HG02759 (cell line): Measurements from ENCODE around the gene LTB.
"Not testable (repeated sequence)": the region's sequence is repeated elsewhere in the genome, so short reads cannot be mapped to it uniquely, and the experiment has no call there.

Experiments
- ATAC-seq: cut with Tn5 transposase; IDR thresholded peaks from one replicate; pipeline ENCODE4 v1.9.1; 2021; ENCODE audit warnings: mild to moderate bottlenecking, moderate library complexity; ENCODE audit not compliant: unreplicated experiment

The LTB gene

GRCh38 chr6:31609519-31610406 is 27.5 kb upstream of the LTB start:
- ATAC-seq: no peak

GRCh38 chr6:31607317-31607716 is 25.1 kb upstream of the LTB start:
- no peak for ATAC-seq

- ATAC-seq: no peak
Measured at GRCh38 chr6:31597006-31597405, 14.8 kb upstream of the LTB start.

- ATAC-seq: no peak
Measured at GRCh38 chr6:31592396-31592771, 10.2 kb upstream of the LTB start.

DNA sequence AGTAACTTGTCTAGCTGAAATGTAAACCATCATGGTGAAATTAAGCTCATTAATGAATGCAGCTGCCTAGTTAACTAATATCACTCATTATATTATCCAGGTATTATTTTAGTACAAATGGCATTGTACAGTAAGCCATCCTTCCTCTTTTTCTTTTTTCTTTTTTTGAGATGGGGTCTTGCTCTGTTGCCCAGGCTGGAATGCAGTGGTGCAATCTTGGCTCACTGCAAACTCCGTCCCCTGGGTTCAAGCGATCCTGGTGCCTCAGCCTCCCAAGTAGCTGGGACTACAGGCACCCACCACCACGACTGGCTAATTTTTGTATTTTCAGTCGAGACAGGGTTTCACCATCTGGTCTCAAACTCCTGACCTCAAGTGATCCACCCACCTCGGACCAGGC is 8.5 kb upstream of the LTB start:
- ATAC-seq: not testable (repeated sequence)

DNA sequence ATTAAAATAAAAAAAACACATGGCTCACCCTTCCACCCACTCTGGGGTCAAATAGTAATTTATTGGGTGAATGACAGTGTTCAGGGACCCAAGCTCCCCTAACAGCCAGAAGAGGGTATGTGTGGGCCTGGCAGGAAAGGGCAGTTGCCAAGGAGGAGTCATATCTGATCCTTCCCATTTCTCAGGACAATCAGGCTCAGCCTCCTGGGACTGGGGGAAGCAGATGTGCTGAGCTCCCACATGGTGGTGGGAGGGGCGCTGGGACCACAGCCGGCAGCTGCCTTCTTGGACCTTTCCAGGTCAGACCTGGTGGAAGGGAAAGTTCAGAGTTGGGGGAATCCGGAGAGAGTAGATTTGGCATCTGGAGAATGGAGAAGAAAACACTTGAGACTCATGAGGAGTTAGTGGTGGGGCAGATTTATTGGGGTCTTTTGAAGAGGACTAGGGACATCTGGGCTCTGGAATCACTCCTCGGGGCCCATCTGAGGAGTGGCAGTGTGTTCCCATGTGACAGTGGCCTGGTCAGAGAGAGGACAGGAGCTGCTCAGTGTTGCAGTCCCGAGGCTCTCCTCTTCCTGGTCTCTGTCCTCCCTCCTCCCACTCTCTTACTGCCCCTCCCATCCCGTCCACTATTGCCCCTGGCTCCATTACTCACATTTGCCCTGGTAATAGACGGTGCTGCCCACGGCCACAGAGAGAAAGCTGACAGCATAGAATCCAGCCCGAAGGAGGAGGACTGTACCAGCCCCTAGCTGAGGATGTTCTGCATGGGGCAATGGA is 6.8 kb upstream of the LTB start:
- ATAC-seq: no peak

GRCh38 chr6:31587791-31588777 is 5.9 kb upstream of the LTB start:
- no peak for ATAC-seq

DNA sequence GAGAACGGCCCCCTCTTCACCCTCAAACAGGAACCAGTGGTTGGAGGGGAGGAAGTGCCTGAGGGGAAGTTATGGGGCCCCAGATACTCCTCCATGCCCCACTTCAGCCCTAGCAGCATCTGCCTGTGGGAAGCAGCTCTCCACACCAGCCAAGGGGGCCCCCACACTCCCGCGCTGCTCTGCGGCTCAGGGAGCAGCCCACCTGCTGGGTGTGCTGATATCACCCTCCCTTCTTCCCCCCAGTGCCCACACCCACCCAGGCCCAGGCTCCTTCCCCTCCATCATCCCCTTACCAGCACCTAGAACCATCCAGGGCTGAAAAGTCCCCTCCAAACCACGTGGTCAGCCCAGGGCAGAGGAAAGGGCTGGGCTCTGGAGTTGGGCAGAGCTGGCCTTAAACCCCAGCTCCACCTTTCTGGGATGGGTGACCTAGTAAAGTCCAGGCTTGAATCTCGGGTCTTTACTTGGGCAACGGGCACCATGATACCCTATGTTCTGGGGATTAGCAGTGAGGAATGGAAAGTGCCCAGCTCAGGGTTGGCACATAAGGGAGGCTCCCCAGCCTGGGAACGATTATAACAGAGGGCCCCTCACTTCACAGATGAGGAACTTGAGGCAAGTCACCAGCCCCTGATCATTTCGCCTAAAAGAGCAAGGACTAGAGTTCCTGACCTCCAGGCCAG is 4.5 kb upstream of the LTB start:
- ATAC-seq: no peak

DNA sequence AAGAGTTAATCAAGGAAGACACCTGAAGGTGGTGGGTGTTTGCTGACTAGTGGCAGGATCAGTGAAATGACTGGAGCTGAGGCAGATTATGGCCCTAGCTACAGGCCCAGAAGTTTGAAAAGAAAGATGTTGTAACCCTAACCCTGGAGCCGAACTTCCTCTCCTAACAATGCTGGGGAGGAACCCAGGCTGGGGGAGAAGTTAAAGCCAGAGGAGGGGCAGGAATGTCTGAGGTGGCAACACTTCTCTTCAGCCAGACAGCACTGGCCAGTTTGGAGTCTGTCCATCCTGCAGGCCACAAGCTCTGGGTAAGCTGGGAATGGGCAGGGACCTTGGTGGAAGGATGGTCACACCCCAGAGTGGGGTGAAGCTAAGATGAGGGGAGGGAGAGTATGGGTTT is 3.8 kb upstream of the LTB start, which contains the start of gene LST1:
TSS of gene LST1 (plus strand) at position 270 of the 400 bp plus-strand sequence. CDS start 1,023 bp downstream, outside the sequence.
- ATAC-seq: no peak

GRCh38 chr6:31585491-31585890 is 3.3 kb upstream of the LTB start:
- no peak for ATAC-seq

- no peak for ATAC-seq
Measured at GRCh38 chr6:31581434-31582229, 592 bp downstream of the LTB start.

DNA sequence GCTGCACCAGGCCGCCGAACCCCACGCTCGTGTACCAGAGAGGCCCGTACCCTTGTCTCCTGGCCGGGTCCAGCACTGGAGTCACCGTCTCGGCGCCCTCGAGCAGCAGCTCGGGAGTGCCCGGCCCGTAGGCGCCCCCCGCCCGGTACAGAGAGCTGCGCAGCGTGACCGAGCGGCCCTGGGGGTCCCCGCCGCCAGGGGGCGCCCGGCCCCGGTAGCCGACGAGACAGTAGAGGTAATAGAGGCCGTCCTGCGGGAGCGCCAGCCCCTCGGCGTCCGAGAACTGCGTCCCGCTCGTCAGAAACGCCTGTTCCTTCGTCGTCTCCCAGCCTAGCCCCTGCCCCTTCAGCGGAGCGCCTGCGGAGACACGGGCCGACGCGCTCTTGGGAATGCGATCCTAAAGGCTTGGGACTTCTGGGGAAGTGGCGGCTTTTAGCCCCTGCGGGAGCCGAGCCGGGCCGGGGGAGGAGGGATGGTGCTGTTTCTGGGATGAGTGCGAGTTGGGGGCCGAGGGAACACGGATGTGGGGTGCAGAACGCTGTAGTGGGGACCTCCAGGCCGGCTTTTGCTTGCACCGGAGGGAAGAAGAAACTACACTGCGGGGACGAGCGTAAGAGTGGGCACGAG is 1.3 kb downstream of the LTB start:
- peak; percentile 73 for ATAC-seq

DNA sequence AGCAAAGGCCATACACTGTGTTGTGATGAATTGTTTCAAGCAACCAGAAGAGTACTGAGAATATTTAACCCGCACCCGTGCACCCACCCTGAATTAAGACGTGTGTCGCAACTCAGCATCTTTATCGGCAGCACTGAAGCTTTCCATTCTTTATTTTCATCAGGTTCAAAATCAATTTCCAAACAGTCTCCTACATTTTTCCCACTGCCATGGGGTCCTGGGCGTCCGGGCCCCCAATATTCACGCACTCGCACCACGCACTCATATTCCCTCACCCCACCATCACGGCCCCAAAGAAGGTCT is 1.8 kb downstream of the LTB start:
- ATAC-seq: no peak

GRCh38 chr6:31579546-31580437 is 2.4 kb downstream of the LTB start:
- ATAC-seq: no peak

GRCh38 chr6:31579119-31579505 is 3.1 kb downstream of the LTB start:
- ATAC-seq: no peak

DNA sequence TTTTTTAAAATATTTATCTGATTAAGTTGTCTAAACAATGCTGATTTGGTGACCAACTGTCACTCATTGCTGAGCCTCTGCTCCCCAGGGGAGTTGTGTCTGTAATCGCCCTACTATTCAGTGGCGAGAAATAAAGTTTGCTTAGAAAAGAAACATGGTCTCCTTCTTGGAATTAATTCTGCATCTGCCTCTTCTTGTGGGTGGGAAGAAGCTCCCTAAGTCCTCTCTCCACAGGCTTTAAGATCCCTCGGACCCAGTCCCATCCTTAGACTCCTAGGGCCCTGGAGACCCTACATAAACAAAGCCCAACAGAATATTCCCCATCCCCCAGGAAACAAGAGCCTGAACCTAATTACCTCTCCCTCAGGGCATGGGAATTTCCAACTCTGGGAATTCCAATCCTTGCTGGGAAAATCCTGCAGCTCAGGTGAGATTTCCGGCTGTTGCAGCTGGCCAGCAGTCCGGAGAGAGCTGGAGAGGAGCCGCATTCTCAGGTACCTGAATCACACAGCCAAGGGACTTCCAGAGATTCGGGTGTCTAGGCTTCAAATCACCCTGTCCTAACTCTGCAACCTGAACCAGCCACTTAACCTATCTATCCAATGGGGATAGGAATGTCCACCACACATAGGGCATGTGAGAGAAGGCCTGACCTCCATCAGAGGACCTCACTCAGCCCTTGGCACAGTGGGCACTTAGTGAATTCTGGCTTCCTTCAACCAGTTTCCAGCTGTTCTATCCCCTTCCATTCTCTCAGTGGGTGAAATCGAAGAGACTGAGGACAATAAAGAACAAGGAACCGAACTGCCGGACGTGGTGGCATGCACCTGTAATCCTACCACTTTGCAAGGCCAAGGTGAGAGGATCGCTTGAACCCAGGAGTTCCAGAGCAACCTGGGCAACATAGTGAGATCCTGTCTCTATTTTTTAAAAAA is 3.8 kb downstream of the LTB start:
- ATAC-seq: no peak

DNA sequence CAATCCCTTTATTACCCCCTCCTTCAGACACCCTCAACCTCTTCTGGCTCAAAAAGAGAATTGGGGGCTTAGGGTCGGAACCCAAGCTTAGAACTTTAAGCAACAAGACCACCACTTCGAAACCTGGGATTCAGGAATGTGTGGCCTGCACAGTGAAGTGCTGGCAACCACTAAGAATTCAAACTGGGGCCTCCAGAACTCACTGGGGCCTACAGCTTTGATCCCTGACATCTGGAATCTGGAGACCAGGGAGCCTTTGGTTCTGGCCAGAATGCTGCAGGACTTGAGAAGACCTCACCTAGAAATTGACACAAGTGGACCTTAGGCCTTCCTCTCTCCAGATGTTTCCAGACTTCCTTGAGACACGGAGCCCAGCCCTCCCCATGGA is 4.7 kb downstream of the LTB start:
- ATAC-seq: no peak
